DOHH2 (cell line): Measurements from ENCODE around the gene OXCT2.

Experiments used
- CTCF ChIP-seq: fragments of 200-600 bp; sonication (generic); IDR thresholded peaks from one replicate; pipeline ENCODE4 v1.5.1; 2014; ENCODE audit warnings: antibody characterized with exemption, mild to moderate bottlenecking, low read depth, low read length; ENCODE audit not compliant: poor library complexity, severe bottlenecking
- EZH2phosphoT487 ChIP-seq: fragments of 200-600 bp; sonication (generic); IDR thresholded peaks from 2 replicates; pipeline ENCODE4 v1.6.1; 2017; ENCODE audit warnings: borderline replicate concordance, mild to moderate bottlenecking, antibody characterized with exemption, low read length, moderate library complexity, mixed read lengths

DNA sequence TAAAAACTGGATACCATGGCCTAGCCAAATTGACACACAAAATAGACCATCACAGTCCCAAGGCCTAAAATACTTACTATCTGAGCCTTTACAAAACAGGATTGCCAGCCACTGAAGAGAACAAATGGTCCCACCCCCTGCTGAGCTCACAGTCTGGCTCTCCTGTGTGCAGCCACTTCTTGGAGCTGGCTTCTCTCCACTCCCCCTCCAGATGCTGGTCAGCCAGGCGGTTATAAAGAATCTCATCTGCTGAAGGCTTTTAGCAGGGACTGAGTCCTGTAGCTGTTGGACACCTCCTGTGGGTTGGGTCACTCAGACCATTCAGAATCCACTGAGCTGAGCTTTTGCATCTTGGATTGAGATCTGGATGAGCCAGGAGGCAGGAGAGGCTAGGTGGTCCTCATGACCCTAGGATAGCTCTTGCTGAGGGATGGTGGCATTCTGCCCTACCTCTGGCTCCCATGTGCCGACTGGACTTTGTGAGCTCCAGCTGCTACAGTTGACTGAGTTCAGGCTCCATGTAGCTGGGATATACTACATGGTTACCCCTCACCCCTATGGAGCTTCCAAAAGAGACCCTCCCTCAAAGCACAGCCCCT, 16.1 kb downstream of the OXCT2 start:
- TF ChIP-seq CTCF (no peak), EZH2phosphoT487 (no peak)
